GM21360 (cell line): ENCODE data around the gene DLG5.

Experiments used
- ATAC-seq: cut with Tn5 transposase; IDR thresholded peaks from one replicate; pipeline ENCODE4 v1.9.1; 2021; ENCODE audit warnings: mild to moderate bottlenecking, moderate library complexity; ENCODE audit not compliant: unreplicated experiment

DLG5 gene

GRCh38 chr10:77872947-77873535 lies 53.5 kb downstream of the DLG5 start:
- ATAC-seq, result no peak

- no peak for ATAC-seq
These were observed 54.2 kb downstream of the DLG5 start for GRCh38 chr10:77872151-77872946.

- no peak for ATAC-seq
These were observed 56.7 kb downstream of the DLG5 start for GRCh38 chr10:77869626-77870420.

DNA sequence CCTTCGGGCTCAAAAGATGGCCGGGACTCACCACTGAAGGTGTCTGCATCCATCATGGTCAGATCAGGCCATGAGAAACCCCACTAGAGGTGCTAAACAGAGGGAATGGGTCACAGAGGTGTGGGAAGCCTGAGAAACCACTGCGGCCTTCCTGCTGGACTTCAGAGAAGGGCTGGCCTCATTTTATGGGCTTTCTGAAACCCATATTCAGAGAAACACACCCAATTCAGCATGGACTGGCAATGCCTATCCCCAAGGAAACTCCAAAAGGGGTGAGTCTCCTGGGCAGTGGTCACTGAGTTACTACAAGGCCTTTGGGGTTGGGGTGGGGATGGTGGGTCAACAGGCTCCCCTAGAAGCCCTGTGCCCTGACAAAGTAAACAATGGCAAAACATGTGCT lies 58.0 kb downstream of the DLG5 start:
- no peak for ATAC-seq

DNA sequence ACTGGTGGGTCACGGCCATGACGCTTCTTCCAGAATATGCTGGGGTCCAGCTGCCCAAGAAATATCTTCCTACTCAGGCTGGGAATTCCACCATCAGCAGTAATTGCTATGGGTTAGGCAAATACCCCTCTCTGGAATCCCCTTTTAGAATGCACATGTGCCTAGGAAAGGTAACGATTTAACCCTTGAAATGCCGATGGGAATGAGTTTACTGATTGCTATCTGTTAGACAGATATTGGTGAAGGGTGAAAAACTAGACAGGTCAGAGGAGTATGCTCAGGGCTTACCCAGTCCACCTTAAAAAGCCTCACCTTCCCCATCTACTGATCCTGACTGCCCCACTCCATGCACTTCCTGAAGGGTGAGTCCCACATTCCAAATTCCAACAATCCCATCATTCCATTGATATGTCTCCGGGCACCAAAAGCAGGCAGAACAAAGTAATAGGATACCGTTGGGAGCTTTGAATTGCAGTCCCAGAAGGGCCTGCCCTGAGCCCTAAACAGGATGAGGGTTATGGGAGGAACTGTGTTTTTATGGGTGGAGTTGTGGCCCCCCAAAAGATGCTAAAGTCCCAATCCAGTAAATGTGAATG lies 59.3 kb downstream of the DLG5 start:
- ATAC-seq, result no peak

- ATAC-seq, result no peak
These were observed 60.0 kb downstream of the DLG5 start for GRCh38 chr10:77866598-77866997.

GRCh38 chr10:77865580-77866324 lies 60.8 kb downstream of the DLG5 start:
- no peak for ATAC-seq

DNA sequence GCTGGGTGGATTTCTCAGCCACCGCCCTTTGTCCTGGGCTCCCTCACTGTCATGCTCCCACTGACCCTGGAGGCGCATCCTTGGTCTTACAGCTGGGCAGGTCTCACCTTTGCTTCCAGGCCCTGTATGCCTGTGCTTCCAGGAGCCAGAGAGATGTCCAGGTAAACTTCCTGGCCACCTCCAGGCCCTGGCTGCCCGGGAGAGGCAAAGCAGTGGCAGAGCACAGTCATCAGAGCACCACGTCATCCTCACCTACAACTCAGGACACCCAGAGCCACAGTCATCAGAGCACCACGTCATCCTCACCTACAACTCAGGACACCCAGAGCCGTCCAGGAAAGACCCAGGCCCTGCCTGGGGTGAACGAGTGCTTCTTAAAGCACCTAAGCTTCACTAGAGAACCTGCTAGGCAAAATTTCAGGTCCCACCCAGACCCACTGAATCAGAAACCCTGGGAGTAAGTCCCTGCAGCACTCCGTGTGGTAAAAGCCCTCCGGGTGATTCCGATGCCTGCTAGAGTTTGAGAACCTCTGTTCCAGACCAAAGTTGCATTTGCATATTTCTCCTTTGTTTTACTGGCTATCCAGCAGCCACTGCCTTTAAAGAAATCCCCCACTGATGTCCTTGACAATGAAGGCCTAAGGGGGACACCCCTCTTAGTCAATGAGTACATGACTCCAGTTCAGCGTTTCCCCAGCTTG lies 62.3 kb downstream of the DLG5 start:
- no peak for ATAC-seq

- no peak for ATAC-seq
These were observed 63.1 kb downstream of the DLG5 start for GRCh38 chr10:77863446-77863845.

GRCh38 chr10:77862595-77862994 lies 64.0 kb downstream of the DLG5 start:
- no peak for ATAC-seq

GRCh38 chr10:77861366-77861765 lies 65.2 kb downstream of the DLG5 start:
- no peak for ATAC-seq

- no peak for ATAC-seq
These were observed 66.7 kb downstream of the DLG5 start for GRCh38 chr10:77859865-77860282.

DNA sequence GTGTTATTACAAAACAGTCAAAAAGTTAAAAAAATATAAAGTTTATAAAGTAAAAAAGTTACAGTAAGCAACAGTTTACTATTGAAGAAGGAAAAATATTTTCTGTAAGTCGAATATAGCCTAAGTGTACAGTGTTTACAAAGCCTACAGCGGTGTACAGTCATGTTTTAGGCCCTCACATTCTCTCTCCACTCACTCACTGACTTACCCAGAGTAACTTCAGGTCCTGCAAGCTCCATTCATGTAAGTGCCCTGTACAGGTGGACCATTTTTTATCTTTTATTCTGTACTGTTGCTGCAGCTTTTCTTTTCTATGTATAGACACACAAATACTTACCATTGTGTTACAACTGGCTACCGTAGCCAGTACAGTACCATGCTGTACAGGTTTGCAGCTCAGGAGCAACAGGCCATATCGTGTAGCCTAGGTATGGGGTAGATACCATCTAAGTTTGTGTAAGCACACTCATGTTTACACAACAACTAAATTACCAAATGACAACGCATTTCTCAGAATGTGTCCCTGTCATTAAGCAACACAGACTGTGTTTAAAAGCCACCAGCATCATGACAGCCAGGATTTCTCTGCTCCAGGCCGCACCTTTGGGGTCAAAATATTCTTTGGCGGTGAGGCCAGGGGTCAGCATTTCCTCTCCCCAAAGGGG lies 67.2 kb downstream of the DLG5 start:
- ATAC-seq, result no peak

- ATAC-seq, result no peak
These were observed 69.3 kb downstream of the DLG5 start for GRCh38 chr10:77857272-77857671.

GRCh38 chr10:77856566-77856965 lies 70.0 kb downstream of the DLG5 start:
- no peak for ATAC-seq

DNA sequence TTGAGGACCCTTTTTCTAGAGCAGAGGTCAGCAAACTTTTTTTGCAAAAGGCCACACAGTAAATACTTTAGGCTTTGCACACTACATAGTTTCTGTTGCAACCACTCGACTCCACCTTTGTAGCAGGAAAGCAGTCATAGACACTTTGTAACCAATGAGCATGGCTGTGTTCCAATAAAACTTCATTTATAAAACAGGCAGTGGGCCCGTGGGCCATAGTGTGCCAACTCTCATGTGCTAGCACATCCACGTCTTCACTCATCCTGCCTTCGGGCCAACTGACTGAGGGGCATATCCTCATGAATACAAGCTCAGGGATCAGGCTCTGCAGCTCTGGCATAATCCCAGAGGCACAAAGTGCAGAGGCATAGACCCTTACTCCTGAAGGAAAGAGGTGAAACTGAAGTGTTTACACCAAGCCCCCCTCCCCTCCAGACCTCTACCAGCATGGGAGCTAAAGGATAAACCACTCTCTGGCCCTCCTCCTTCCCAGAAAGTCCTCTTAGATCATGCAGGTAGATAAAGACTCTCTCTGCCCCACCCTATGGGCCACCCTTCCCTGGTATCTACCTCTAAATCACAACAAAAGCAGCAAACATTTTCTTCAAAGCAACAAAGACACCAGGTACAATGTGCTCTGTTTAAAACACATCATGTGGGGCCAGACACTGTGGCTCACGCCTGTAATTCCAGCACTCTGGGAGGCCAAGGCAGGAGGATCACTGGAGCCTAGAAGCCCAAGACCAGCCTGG lies 71.0 kb downstream of the DLG5 start:
- no peak for ATAC-seq

DNA sequence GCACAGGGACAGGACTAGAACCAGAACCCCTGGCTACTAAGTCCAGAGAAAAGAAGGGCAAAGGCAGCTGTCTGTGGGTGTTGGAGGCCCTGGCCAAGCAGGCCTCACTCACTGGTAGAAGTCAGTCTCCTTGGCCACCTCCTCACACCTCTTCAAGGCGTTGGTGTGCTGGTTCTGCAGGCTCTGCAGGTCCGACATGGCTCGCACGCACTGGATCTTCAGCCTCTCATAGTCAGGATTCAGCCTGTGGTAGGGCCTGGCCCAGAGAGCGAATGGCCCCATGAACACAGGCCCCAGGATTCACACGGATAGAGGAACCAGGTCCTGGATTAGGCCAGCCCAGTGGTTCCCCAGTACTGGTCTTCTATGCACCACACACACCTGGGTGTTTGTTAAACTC lies 72.4 kb downstream of the DLG5 start:
- no peak for ATAC-seq

GRCh38 chr10:77853256-77853655 lies 73.3 kb downstream of the DLG5 start:
- no peak for ATAC-seq
